Thyroid gland (tissue), 4 donors: ENCODE data around the gene PSIP1. TPM values are rescaled to one million over a fixed set of nuclear protein-coding genes. Genes with fewer than 3 reads are reported as not detected.

ENCODE experiments used
- DNase-seq, 2 donors: peaks; one replicate each; pipeline ENCODE4 v3.0.0-alpha.2; 2019
- H3K27ac ChIP-seq, 3 donors: fragments of 200-600 bp; sonication (generic); 1 replicate in 2 of 3; 2 replicates in 1 of 3; pipeline ENCODE4 v1.5.1; 2016 to 2019; ENCODE audit warnings: mild to moderate bottlenecking in 1 of 3, moderate library complexity in 1 of 3
- H3K27me3 ChIP-seq: fragments of 200-600 bp; sonication (generic); one replicate; pipeline ENCODE4 v1.5.1; 2019
- H3K36me3 ChIP-seq, 2 donors: fragments of 200-600 bp; sonication (generic); one replicate each; pipeline ENCODE4 v1.5.1; 2016 to 2019
- H3K4me1 ChIP-seq, 2 donors: fragments of 200-600 bp; sonication (generic); one replicate each; pipeline ENCODE4 v1.5.1; 2017 to 2019
- H3K4me3 ChIP-seq, 3 donors: fragments of 200-600 bp; sonication (generic); replicated peaks in 1 of 3; 1 replicate in 2 of 3; 2 replicates in 1 of 3; pipeline ENCODE4 v1.5.1; 2016; ENCODE audit warnings: mild to moderate bottlenecking in 1 of 3
- H3K9me3 ChIP-seq: fragments of 200-600 bp; sonication (generic); one replicate; pipeline ENCODE4 v1.5.1; 2017
- CTCF ChIP-seq, 6 experiments: fragments of 200-600 bp in 3 of 6; fragments of 450-650 bp in 3 of 6; sonication (generic) in 3 of 6; IDR thresholded peaks; one replicate each; pipeline ENCODE4 v1.5.1; 2016 to 2019; ENCODE audit warnings: antibody characterized with exemption in 6 of 6, mild to moderate bottlenecking in 2 of 6, inconsistent platforms in 1 of 6, moderate library complexity in 1 of 6
- POLR2A ChIP-seq, 2 donors: fragments of 450-650 bp; IDR thresholded peaks; one replicate each; pipeline ENCODE4 v1.6.1; 2017; ENCODE audit warnings: antibody characterized with exemption in 2 of 2, mild to moderate bottlenecking in 2 of 2, moderate library complexity in 1 of 2
- WGBS, 2 donors: methylation state at CpG; one replicate each; pipeline ENCODE4 v1.1.5; 2017; 5-methylcytosine and 5-hydroxymethylcytosine counted together
- intact Hi-C: fragments of 100-400 bp; cut with DNase I; formaldehyde crosslinking; loops from one replicate; pipeline ENCODE4 v1.15.1; 2023
- total RNA-seq, 4 donors: library from RNA; depleted of rRNA; stranded (reverse); fragments of >200 nt; gene quantifications; one replicate each; pipeline ENCODE4 v1.2.3, GENCODE V29; 2016

PSIP1 gene
- 100 to 1,000 TPM in 1 of 4 donors, 10 to 100 TPM in 3; 52.9 to 103 (median 62.7) TPM for total RNA-seq

- peak in 1 of 2 donors; percentile 79 for TF ChIP-seq POLR2A (IDR thresholded peaks at IDR 0.05)
- TF ChIP-seq CTCF (IDR thresholded peaks at IDR 0.05), result peak in 2 of 6 experiments; percentile 35 to 45
- peak; percentile 58 to 71 for DNase-seq
- Histone ChIP-seq H3K4me1 (peaks cover 4 to 10% of the 10 kb centered on the region in 2 donors), H3K9me3 (no peaks in the 10 kb centered on the region), H3K36me3 (peaks cover 0 to 3% of the 10 kb centered on the region in 2 donors), H3K27ac (peak within 1 kb of the TSS; percentile 82 to 96 (median 88)), H3K27me3 (no peaks in the 10 kb centered on the region), H3K4me3 (peak within 1 kb of the TSS; percentile 69 to 86 (median 86))
- 0 to 1% methylated on average over 38 to 45 of the region's 72 CpGs for WGBS, 2 donors
- intact Hi-C loops, result no loop called here
Measured at GRCh38 chr9:15510789-15511575, at the start of gene PSIP1. Gene PSIP1, minus strand, starts transcription at chr9:15510970. Its CDS starts 782 bp downstream, at chr9:15510188.

DNA sequence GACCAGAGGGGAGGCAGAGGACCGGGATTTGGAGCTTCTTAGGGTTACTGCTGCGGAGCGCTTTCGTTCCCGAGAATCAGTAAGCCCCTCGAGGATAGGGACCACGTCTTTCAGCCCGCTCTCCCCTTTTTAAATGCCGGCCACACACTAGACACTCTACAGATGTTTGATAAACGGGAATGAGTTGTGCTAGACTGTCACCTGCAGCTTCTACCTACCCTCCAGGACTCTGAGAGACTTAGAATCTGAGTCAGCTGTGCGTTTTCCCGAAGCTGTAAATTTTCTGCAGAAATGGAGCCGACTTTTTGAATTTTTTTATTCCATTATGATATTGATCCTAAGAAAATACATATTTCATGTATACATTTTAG lies 42.7 kb upstream of the PSIP1 start:
- DNase-seq, result no peak
- H3K4me3 ChIP-seq, result peak overlapping the region; percentile 54 to 84 (median 75)
- TF ChIP-seq POLR2A (IDR thresholded peaks at IDR 0.05) (no peak), CTCF (IDR thresholded peaks at IDR 0.05) (no peak)
- 1 to 2% methylated on average over 11 to 13 of the region's 13 CpGs for WGBS, 2 donors
- peak overlapping the region in 2 of 3 donors; percentile 83 to 88 for H3K27ac ChIP-seq
- H3K36me3 ChIP-seq, result no peaks in the 10 kb centered on the region
- H3K4me1 ChIP-seq, result peaks cover 3% of the 10 kb centered on the region in 2 donors
- no peaks in the 10 kb centered on the region for H3K27me3 ChIP-seq
- intact Hi-C loops, result no loop called here
- no peaks in the 10 kb centered on the region for H3K9me3 ChIP-seq

- no peaks in the 10 kb centered on the region for H3K36me3 ChIP-seq
- peak; percentile 95 to 96 for DNase-seq
- WGBS, 2 donors, result 0% methylated on average over 41 to 44 of the region's 65 CpGs
- TF ChIP-seq POLR2A (IDR thresholded peaks at IDR 0.05) (peak in 1 of 2 donors; percentile 85), CTCF (IDR thresholded peaks at IDR 0.05) (no peak)
- intact Hi-C loops, result no loop called here
- H3K4me3 ChIP-seq, result peak within 1 kb of the TSS; percentile 54 to 84 (median 75)
- H3K9me3 ChIP-seq, result no peaks in the 10 kb centered on the region
- peak within 1 kb of the TSS; percentile 74 to 88 (median 83) for H3K27ac ChIP-seq
- peaks cover 3% of the 10 kb centered on the region in 2 donors for H3K4me1 ChIP-seq
- no peaks in the 10 kb centered on the region for H3K27me3 ChIP-seq
Measured at GRCh38 chr9:15552636-15553527, 42.1 kb upstream of the PSIP1 start, which contains the start of gene CCDC171. Gene CCDC171, plus strand, starts transcription at chr9:15553043. Its CDS starts 11,046 bp downstream, at chr9:15564089.

DNA sequence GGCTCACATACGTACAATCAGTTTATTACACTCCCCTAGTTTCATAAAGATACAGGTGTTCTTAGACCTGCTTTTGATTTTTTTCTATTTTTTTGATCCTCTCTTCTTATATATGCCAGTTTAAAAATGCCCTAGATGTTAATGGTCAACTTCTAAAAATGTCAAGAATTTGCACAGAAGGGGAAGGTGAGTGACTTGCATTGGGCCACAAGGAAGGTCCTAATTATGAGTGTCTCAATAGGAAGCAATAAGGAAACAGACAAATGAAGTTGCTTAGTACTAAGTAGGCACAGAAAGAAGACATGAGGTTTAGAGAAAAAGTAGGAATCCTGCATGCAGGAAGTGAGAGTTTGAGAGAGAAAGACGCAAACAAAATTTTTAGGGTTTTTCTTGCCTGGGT lies 38.8 kb upstream of the PSIP1 start:
- intact Hi-C loops, result no loop called here
- WGBS, 2 donors, result 96 to 97% methylated on average over 2 of the region's 2 CpGs
- no peak for DNase-seq
- TF ChIP-seq POLR2A (IDR thresholded peaks at IDR 0.05) (no peak), CTCF (IDR thresholded peaks at IDR 0.05) (no peak)
- Histone ChIP-seq H3K27ac (no peak overlapping the region), H3K4me1 (peaks cover 3% of the 10 kb centered on the region in 2 donors), H3K36me3 (no peaks in the 10 kb centered on the region), H3K9me3 (no peaks in the 10 kb centered on the region), H3K27me3 (no peaks in the 10 kb centered on the region), H3K4me3 (no peak overlapping the region)
